Pericardium fibroblast (primary cell): ENCODE results near the gene GINS3. TPM values are rescaled to one million over a fixed set of nuclear protein-coding genes. Genes with fewer than 3 reads are reported as not detected.

Experiments
- total RNA-seq: library from RNA; depleted of rRNA; stranded (reverse); fragments of >200 nt; gene quantifications from 2 replicates; pipeline ENCODE4 v1.2.3, GENCODE V29; 2015

GINS3 gene
- total RNA-seq = 1.4 and 3.0 TPM in 2 replicates

DNA sequence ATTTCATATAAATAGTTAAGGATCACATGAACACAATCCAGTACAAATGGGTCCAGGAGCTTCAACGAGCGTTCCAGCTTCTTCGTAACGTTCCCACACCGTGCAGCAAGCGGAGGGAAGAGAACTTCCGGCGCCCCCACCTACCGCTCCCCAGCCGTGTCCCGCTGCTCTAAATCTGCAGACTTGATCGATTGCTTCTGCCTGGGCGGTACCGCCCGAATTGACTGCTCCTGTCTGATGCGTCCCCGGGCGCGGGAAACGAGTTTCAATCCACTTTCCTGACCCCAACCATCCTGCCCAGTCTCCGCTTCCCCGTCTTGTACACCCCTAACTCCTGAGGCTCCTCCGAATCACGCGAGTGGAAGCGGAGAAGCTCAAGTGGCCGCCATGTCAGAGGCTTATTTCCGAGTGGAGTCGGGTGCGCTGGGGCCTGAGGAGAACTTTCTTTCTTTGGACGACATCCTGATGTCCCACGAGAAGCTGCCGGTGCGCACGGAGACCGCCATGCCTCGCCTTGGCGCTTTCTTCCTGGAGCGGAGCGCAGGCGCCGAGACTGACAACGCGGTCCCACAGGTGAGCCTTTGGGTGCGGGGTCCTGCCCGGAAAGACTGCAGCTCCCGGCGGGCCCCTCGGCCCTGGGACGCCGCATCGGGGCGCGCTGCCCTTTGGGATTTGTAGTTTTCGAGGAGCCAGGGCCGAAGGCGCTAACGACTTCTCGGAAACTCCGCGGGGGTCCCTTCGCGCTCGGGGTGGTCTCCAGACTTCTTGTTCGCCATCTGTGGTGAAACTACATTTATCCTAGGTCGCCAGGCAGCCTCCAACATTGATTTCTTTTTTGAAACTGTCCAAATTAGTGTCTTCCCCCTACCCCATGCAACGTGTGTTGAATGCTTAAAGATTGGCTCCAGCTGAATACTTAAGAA is at the start of gene GINS3:
Gene GINS3, plus strand, starts transcription at position 257 of the 923 bp plus-strand sequence. Its CDS starts 131 bp downstream, at position 388.

Other genes with a start within 250 kb of the GINS3 start
- gene CSNK2A2, start 194.4 kb upstream of the GINS3 start, total RNA-seq = 17.4 and 23.2 TPM in 2 replicates
- not detected in 2 replicates for gene PRSS54, start 97.4 kb upstream of the GINS3 start, total RNA-seq
- 9.2 and 14.6 TPM in 2 replicates for gene NDRG4, start 107.7 kb downstream of the GINS3 start, total RNA-seq
- gene SETD6, start 123.0 kb downstream of the GINS3 start, total RNA-seq = 4.4 and 12.8 TPM in 2 replicates
- 56.6 and 64.5 TPM in 2 replicates for gene CNOT1, start 237.4 kb downstream of the GINS3 start, total RNA-seq